GM18867 (cell line): ENCODE results near the gene HOXA10.

Experiments used
- ATAC-seq: cut with Tn5 transposase; IDR thresholded peaks from one replicate; pipeline ENCODE4 v1.9.1; 2021; ENCODE audit warnings: mild to moderate bottlenecking, moderate library complexity; ENCODE audit not compliant: unreplicated experiment

HOXA10 gene

GRCh38 chr7:27173956-27174873 is at the start of gene HOXA10:
Gene HOXA10, minus strand, starts transcription at chr7:27174320. Its CDS starts 14 bp downstream, at chr7:27174306.
- ATAC-seq = no peak

DNA sequence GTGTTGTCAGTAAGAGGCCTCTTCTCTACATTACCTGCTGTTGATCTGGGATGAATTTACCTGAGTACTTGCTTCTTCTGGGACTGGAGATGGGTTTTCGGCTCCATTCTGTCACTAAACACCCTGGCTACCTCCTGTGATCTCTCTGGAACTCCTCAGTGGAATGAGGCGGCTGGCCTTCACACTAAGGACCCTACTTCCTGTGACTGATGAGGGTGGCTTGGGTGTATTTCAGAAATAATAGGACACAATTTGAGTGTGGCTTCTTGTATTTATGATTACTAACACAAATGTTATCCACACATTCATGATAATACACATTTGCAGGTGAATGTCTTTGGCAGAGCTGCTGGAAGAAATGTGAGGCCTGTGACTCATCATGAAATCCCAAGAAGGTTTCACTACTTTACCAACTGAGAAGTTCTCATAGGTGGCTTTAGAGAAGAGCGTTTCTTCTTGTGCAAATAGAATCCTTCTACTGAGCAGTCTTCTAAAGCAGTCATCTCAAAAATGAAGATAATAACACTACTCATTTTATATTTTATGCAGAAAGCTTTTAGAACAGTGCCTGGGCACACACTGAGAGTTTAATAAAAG is 47.2 kb upstream of the HOXA10 start:
- ATAC-seq = peak; percentile 70

GRCh38 chr7:27220440-27220955 is 46.4 kb upstream of the HOXA10 start:
- ATAC-seq = no peak

GRCh38 chr7:27219821-27220220 is 45.7 kb upstream of the HOXA10 start:
- no peak for ATAC-seq

- ATAC-seq = no peak
Observed at GRCh38 chr7:27217951-27218350, 43.8 kb upstream of the HOXA10 start.

DNA sequence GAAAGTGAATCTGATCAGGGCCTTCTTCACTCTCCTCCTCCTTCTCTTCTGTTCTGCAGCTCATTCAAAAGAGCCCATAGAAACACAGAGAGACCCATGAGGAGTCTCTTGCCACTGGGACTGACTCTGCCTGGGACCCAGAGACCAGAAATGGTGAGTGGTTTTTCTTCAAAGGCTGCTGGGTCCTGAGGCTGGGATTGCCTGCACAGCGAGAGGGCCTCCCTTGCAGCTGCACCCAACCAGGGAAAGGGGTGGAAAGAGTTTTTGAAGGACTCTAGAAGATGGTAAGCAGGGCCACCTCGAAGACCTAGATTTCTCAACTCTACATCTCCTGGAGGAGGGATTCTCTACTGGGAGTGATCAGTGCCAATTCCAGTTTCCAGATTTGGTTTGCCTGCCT is 41.2 kb upstream of the HOXA10 start:
- ATAC-seq = no peak

GRCh38 chr7:27214239-27214950 is 40.3 kb upstream of the HOXA10 start:
- ATAC-seq = no peak

DNA sequence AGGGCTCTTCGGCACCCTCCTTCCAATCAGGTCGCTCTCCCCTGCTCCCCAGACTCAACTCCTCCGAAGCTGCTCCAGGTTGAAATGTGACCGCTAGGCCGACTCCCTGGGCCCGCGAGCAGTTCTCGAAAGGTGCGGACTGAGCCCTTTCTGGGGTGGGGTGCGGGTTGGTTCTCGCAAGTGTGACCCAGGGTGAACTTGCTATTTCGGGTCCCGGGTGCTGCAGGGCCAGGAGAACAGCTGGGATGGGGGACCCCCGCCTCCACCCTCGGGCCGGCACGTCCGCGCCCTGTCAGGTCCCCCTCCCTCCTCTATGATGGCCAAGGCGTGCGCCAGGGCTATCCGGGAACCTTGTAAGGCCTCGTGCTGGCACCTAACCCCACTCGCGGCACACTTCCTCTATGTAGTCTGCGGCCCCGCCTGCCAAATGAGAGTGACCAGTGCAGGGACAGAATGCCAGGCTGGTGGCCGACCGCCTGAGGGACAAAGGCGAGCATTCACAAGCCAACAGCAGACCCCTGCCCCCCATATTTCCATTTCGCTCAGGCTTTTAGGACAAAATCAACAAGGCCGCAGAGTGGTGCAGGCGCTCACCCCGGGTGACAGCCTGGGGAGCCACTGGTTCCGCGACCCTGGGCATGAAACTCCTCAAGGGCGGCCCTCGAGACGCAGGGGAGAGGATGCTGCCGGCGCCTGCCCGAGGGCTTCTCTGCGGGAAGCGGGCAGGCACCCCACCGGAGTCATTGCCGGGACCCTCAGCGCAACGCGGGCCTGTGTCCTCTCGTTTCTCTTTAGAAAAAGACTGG is 39.5 kb upstream of the HOXA10 start:
- no peak for ATAC-seq

GRCh38 chr7:27212497-27213432 is 38.6 kb upstream of the HOXA10 start:
- ATAC-seq = no peak

DNA sequence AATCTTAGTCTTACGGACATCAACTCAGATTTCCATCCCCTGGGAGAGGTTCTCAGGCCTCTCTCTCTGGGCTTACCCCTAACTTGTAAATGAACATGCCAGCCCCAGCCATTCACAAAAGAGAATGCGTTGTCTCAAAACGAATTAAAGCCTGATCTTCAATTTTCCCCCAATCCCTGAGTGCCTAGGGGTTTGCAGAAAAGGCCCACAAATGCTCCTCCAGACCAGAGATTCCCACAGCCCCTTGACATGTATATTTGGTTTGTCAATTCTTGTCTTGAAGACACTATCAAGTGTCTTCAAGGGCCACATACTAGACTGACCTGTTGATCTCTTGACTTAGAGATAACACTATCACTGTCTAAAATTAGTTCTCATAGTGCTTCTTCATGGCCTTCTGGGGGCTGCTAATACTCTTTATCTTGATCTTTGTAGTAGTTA is 37.7 kb upstream of the HOXA10 start:
- ATAC-seq = no peak

- no peak for ATAC-seq
Observed at GRCh38 chr7:27211084-27211446, 36.9 kb upstream of the HOXA10 start.

- no peak for ATAC-seq
Observed at GRCh38 chr7:27210441-27211083, 36.4 kb upstream of the HOXA10 start.

DNA sequence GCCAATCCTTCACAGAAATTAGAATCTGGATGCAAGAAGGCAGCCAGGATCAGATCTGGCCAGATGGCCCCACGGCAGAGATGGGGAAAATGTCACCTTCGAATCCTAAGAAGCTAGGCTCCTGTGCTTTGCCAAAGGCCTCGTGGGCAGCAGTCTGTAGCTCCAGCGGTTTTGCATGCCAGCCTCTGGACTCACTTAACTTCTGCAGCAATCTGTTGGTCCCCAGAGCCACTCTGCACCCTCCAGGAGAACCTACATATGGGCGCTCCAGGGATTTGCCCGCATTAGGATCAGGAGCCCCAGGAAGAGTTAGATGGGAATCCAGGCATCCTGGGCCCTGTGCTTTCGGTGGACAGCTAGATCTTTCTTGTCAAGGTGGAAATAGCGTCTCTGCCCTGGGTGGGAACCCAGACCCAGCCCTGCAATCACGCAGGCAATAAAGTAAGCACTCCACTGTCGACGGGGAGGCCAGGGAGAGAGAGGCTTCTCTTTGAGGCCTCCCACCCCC is 35.9 kb upstream of the HOXA10 start:
- no peak for ATAC-seq

DNA sequence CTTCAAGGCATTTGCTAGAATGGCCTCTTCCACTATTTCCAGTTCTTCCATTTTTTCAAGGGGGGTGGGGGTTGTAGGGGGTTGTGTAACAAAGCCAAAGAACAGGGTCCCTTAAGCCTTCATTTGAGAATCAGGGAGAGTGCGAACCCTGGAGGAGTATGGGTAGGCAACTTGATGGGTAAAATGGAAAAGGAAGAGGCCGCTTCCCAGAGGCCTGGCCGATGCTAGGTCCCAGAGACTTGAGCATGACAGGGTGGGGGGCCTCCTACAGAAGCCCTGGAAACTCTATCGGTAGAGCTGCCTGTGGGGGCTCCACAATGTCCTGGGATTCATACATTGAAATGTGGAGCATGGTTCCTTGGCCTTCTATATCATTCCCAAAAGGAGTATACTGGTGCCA is 34.9 kb upstream of the HOXA10 start:
- ATAC-seq = no peak

GRCh38 chr7:27207348-27207985 is 33.3 kb upstream of the HOXA10 start:
- no peak for ATAC-seq

- ATAC-seq = no peak
Observed at GRCh38 chr7:27205325-27206280, 31.5 kb upstream of the HOXA10 start.

DNA sequence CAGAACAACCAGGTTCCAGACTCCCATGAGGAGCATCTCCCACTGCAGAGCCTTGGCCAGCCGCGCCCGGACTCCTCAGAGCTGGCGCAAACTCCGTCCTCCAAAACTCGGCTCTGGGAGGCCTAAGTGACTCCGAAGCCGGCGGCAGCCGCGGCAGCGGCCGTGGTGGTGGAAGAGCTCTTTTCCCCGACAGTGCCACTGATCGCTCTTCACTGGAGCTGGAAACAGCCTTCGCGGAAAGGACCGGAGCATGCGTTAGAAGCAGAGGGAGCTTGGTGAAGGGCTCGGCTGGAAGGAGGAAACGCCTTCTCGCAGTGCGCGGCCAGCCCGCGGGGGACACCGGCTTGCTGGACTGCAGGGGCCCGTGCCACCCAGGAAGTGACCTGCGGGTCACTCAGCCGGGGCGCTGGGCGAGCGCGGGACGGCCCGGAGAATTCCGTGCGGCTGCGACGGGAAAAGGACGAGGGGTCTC is 30.8 kb upstream of the HOXA10 start:
- ATAC-seq = no peak
